Muscle layer of duodenum (tissue), 2 donors: ENCODE data around the gene NPHP1.
"Not testable (repeated sequence)": the region's sequence is repeated elsewhere in the genome, so short reads cannot be mapped to it uniquely, and the experiment has no call there.

Source experiments
- H3K27ac ChIP-seq: one replicate; pipeline ENCODE4 v1.7.0; 2013; ENCODE audit warnings: mild to moderate bottlenecking, low read length
- H3K27me3 ChIP-seq: one replicate; pipeline ENCODE4 v1.7.0; 2013; ENCODE audit warnings: low read depth, mild to moderate bottlenecking, control low read depth, low read length
- H3K36me3 ChIP-seq, 2 donors: one replicate each; pipeline ENCODE4 v1.7.0; 2013; ENCODE audit warnings: low read length in 2 of 2, control low read depth in 1 of 2, mild to moderate bottlenecking in 1 of 2; ENCODE audit not compliant: insufficient read depth in 2 of 2, control insufficient read depth in 1 of 2
- H3K4me1 ChIP-seq, 2 donors: one replicate each; pipeline ENCODE4 v1.7.0; 2013; ENCODE audit warnings: low read length in 2 of 2, mild to moderate bottlenecking in 2 of 2, control low read depth in 1 of 2, moderate library complexity in 1 of 2; ENCODE audit not compliant: insufficient read depth in 2 of 2, control insufficient read depth in 1 of 2
- H3K4me3 ChIP-seq, 2 donors: one replicate each; pipeline ENCODE4 v1.7.0; 2013; ENCODE audit warnings: low read length in 2 of 2, low read depth in 1 of 2, mild to moderate bottlenecking in 1 of 2
- H3K9me3 ChIP-seq, 2 donors: one replicate each; pipeline ENCODE4 v1.7.0; 2013; ENCODE audit warnings: low read length in 2 of 2, control low read depth in 1 of 2, mild to moderate bottlenecking in 1 of 2; ENCODE audit not compliant: control insufficient read depth in 1 of 2
- donor health status: healthy.

The NPHP1 gene

DNA sequence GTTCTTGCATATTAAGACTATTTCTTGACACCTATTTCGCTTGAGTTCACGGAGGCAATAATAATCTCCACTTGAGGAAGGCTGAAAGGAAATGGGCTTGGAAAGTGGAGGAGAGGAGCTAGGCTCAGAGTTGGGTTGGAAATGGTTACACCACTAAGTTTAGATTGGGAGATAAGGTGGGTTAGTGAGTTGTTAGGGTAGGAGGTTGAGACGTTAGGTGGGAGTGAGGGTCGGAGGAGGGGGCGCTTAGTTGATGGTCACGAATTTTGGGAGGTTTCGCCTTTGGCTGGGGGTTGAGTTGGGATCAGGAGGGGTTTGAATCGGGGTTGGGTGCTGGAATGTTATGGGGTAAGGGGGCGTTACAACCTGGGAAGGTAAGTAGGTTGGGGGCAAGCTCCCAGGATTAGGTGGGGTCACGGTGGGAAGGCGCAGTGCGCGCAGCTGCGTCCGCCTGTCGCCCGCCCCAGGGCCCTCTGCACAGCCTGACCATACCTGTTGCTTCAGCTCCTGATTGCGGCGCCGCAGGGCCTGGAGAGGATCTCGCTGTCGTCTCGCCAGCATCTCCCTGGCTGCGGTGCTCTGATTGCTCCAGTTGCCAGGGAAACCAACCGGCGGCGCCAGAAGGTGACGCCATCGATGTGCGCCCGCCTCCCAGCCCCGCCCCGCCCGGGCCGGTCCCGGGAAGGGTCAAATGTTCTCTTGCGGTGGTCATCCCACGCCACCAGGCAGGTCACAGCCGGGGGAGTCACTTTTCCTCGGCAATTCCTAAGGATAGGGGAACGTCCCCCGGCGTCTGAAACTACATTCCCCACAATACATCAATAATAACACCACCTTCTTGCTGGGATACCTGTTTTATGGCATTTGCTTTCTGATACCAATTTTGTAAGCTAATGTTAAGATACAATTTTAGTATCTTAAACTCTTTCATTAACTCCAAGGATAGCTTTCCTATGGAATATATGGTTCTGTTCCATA is at the start of gene NPHP1:
Gene NPHP1, minus strand, starts transcription at position 606 of the 978 bp plus-strand sequence. Its CDS starts 45 bp downstream, at position 561.
- peaks cover 0 to 8% of the 10 kb centered on the region in 2 donors for H3K4me1 ChIP-seq
- peaks cover 0 to 6% of the 10 kb centered on the region in 2 donors for H3K36me3 ChIP-seq
- no peaks in the 10 kb centered on the region for H3K9me3 ChIP-seq
- H3K4me3 ChIP-seq = peak within 1 kb of the TSS; percentile 82 to 94
- peak within 1 kb of the TSS; percentile 72 for H3K27ac ChIP-seq
- H3K27me3 ChIP-seq = no peaks in the 10 kb centered on the region

DNA sequence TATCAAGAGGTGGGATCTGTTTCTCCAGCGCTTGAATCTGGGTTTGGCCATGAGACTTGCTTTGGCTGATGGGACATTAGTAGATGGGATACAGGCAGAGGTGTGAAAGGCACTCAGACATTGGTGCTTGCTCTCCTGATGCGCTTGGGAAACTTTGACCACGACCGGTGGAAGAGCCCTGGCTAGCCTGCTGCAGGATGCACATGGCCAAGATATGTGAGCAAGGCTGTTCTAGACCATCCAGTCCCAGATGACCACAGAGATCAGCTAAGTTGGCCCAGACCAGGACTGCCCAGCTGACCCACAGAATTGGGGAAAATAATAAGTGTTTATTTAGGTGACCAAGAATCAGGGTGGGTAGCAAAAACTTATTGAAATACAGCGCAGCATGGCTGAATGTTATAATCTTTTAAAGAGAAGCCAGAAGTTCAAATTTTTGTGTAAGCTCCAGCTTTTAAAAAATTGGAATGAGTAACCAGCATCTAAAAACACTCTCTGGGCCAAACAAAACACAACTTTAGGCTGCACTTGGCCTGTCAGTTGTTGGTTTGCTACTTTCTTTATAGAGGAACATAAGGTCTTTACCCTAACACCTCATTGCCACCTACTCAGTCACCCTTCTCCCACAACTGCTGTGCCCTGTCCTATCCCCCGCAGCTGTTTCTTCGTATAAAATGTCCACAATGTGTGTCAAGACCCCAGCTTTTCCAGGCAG is 43.4 kb upstream of the NPHP1 start:
- not testable (repeated sequence) for H3K9me3 ChIP-seq, H3K27ac ChIP-seq, H3K4me3 ChIP-seq, H3K4me1 ChIP-seq, H3K36me3 ChIP-seq, H3K27me3 ChIP-seq

DNA sequence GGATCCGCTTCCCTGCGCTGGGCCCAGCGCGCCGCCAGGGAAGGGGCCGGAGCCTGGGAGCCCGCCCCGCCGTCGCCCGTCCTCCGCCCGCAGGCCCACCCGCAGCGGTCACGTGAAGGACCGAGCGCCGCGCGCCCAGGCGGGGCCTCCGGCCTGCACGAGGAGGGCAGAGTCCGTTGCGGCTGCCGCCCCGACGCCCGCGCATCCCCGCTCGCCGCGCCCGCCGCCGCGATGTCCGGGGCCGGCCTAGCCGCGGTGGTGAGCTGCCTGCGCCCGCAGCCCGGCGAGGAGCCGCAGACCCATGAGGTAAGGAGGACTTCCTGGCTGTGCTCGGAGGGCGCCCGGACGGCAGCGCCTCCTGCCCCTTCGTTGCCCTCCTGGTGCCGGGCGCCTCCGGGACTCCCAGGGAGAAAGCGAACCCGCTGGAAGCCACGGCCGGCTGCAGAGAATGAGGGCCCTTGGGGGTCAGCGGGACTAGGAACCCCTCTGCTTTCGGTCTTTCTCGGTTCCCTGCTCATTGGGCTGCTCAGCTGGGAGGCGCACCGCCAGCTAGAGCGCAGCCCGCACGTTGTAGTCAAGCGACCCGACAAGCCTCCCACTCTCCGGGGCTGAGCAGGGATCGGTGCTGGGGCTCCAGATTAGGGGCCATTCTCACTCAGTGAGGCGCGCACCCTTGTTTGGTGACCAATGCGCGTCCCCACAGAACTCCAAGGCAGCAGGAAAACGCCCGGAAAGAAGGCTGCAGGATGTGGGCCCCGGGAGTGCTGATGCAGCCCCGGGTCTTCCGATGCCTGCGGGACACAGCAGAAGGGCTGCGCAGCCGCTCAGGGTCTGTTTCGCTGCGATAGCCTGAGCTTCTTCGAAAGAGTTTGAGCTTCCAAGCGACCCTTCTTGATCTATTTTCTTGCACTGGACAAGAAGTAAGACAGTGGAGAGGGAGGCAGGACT is 40.9 kb upstream of the NPHP1 start:
- H3K4me1 ChIP-seq, H3K36me3 ChIP-seq, H3K4me3 ChIP-seq, H3K27ac ChIP-seq, H3K27me3 ChIP-seq, H3K9me3 ChIP-seq: not testable (repeated sequence)

DNA sequence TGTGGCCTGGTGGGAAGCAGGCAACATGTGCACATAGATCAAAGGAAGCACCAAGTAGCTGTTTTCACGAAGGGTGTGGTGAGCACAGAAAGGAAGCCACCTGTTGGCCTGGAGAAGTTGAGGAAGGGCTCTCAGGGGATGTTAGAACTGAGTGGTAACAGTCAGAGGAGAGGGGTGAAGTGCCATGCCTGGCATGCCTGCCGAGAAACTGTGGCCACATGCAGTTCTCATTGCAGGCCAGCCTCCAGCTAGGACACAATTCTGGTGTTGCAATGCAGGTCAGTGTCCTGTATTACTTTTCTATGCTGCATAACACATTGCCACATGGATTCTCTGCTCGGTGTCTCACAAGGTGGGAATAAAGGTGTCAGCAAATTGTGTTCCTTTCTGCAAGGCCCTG is 38.5 kb upstream of the NPHP1 start:
- H3K36me3 ChIP-seq, H3K9me3 ChIP-seq, H3K27me3 ChIP-seq, H3K4me1 ChIP-seq, H3K27ac ChIP-seq, H3K4me3 ChIP-seq: not testable (repeated sequence)

DNA sequence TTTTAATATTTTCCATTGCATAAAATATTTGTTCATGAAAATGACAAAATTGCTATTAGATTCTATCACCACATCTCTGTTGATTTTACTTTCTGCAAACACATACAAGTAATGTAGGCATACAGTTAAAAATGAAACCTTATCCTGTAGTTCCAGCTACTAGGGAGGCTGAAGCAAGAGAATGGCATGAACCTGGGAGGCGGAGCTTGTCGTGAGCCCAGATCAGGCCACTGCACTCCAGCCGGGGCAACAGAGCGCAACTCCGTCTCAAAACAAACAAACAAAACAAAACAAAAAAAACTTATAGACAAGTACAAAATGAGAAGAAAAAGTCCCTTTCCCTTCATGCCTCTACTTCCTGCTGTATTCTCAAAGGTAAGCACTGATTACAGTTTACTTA is 29.7 kb upstream of the NPHP1 start:
- not testable (repeated sequence) for H3K4me1 ChIP-seq, H3K27me3 ChIP-seq, H3K4me3 ChIP-seq, H3K36me3 ChIP-seq, H3K27ac ChIP-seq, H3K9me3 ChIP-seq

DNA sequence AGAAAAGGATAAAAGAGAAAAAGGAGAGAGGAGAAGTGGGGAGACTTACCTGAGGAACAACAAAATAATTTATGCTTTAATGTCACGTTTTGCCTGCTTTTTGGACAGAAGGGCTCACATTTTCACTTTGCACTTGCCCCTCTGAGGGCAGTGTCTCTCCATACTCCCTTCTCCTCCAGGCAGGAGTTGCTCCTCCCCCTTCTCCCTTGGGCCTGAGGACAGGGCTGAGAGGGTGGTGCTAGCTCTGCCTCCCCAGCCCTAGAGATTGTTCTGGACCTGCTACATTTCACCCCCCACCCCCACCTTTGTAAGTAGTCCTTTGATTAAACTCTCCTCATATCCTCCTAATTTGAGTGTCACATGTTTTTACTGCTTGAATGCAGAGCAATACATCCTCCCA is 25.1 kb upstream of the NPHP1 start:
- H3K36me3 ChIP-seq, H3K27ac ChIP-seq, H3K4me1 ChIP-seq, H3K27me3 ChIP-seq, H3K4me3 ChIP-seq, H3K9me3 ChIP-seq: not testable (repeated sequence)

DNA sequence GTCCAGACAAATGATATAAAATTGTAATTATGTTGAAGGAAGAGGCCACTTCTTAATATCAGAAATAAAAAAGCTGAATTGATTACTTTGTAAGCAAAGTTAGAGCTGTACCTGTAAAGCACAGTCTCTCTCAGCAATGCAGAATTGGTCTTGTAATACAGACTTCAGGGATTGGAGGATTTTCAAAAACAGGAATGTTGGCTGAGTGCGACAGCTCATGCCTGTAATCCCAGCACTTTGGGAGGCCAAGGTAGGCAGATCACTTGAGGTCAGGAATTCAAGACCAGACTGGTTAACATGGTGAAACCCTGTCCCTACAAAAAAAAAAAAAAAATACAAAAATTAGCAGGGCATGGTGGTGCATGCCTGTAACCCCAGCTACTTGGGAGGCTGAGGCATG is 17.8 kb upstream of the NPHP1 start:
- not testable (repeated sequence) for H3K4me1 ChIP-seq, H3K9me3 ChIP-seq, H3K4me3 ChIP-seq, H3K36me3 ChIP-seq, H3K27me3 ChIP-seq, H3K27ac ChIP-seq

DNA sequence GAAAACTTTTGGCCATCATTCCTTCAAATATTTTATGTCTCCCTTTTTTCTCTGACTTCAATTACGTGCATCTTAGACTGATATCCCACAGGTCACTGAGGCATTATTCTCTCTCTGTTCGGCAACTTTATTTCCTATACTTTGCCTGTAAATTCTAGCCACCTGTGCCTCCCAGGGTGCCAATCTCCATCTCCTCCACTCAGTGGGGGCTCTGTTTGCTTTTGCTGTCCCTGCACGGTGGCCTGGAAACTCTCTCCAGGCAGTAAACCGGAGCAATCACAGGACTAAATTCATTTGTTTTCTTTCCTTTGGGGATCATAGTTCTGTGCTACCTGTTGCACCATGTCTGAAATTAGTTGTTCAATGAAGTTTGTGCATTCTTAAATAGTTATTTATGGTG is 17.1 kb upstream of the NPHP1 start:
- no peak overlapping the region for H3K27ac ChIP-seq
- H3K4me3 ChIP-seq = no peak overlapping the region
- no peaks in the 10 kb centered on the region for H3K4me1 ChIP-seq
- H3K27me3 ChIP-seq = no peaks in the 10 kb centered on the region
- no peaks in the 10 kb centered on the region for H3K9me3 ChIP-seq
- no peaks in the 10 kb centered on the region for H3K36me3 ChIP-seq

DNA sequence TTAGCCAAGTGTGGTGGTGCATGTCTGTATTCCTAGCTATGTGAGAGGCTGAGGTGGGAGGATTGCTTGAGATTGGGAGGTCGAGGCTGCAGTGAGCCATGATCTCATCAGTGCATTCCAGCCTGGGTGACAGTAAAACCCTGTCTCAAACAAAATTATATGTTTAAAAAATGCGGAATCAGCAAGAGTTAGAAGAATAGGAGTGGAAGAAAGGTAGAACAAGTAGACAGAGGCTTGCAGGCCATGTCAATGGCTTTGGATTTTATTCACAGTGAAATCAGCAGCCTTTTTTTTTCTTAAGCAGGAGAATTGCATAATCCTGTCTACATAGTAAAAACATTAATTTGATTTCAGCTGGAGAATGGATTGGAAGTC is 15.4 kb upstream of the NPHP1 start:
- H3K27me3 ChIP-seq = no peaks in the 10 kb centered on the region
- no peaks in the 10 kb centered on the region for H3K9me3 ChIP-seq
- no peaks in the 10 kb centered on the region for H3K4me1 ChIP-seq
- H3K36me3 ChIP-seq = no peaks in the 10 kb centered on the region
- no peak overlapping the region for H3K27ac ChIP-seq
- H3K4me3 ChIP-seq = no peak overlapping the region

DNA sequence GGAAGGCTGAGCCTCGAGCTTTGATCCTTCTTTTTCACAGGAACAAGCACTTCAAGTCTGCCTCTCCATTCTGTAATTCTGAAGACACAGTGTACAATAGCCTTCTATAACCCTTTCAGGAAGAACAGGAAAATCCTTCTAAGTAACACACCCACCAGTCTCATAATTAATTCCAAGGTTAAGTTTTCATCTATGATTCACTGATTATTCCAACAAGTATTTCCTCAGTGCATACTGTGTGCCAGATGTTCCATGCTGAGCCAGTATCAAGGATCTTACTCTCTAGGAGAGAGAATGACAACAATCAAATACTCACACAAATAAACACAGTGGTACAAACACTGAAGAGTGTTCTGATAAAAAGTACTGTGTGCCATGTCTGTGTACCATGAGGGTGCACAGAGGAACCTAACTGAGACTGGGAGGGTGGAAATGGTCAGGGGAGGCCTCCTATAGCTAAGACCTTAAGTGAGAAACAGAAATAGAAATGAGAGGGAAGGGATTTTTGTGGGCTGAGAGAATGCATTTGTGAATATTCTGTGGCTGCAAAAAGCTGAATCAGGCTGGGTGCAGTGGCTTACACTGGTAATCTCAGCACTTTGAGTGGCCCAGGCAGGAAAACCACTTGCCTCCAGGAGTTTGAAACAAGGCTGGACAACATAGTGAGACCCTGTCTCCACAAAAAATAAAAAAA is 14.8 kb upstream of the NPHP1 start:
- H3K27me3 ChIP-seq = no peaks in the 10 kb centered on the region
- H3K9me3 ChIP-seq = no peaks in the 10 kb centered on the region
- H3K4me3 ChIP-seq = no peak overlapping the region
- no peaks in the 10 kb centered on the region for H3K4me1 ChIP-seq
- no peaks in the 10 kb centered on the region for H3K36me3 ChIP-seq
- no peak overlapping the region for H3K27ac ChIP-seq
